Trophoblast cell (in vitro differentiated cells and primary cell): Measurements from ENCODE around the gene NFATC2.
A peak's percentile ranks its signal among the peaks of the same experiment; 100 is the strongest.

Experiments used
- DNase-seq, 2 donors: peaks; one replicate each; pipeline ENCODE4 v3.0.0-alpha.2; 2016
- H2AFZ ChIP-seq: 2 replicates; pipeline ENCODE4 v1.6.1; 2013; ENCODE audit warnings: low read length, moderate library complexity, mild to moderate bottlenecking; ENCODE audit not compliant: insufficient read depth, poor library complexity
- H2AK5ac ChIP-seq: 2 replicates; pipeline ENCODE4 v1.6.1; 2013; ENCODE audit warnings: mild to moderate bottlenecking, low read length
- H2BK120ac ChIP-seq: 2 replicates; pipeline ENCODE4 v1.6.1; 2013; ENCODE audit warnings: low read length, mild to moderate bottlenecking, moderate library complexity; ENCODE audit not compliant: insufficient read depth, poor library complexity
- H2BK12ac ChIP-seq: 2 replicates; pipeline ENCODE4 v1.6.1; 2013; ENCODE audit warnings: mild to moderate bottlenecking, low read length, moderate library complexity
- H2BK5ac ChIP-seq: 2 replicates; pipeline ENCODE4 v1.6.1; 2013; ENCODE audit warnings: low read length, low read depth, moderate library complexity, mild to moderate bottlenecking; ENCODE audit not compliant: poor library complexity
- H3K14ac ChIP-seq: 2 replicates; pipeline ENCODE4 v1.6.1; 2013; ENCODE audit warnings: mild to moderate bottlenecking, low read length
- H3K18ac ChIP-seq: 2 replicates; pipeline ENCODE4 v1.6.1; 2013; ENCODE audit warnings: mild to moderate bottlenecking, low read length
- H3K23ac ChIP-seq: 2 replicates; pipeline ENCODE4 v1.6.1; 2013; ENCODE audit warnings: low read length
- H3K27ac ChIP-seq: 2 replicates; pipeline ENCODE4 v1.5.1; 2013; ENCODE audit warnings: low read depth, mild to moderate bottlenecking, inconsistent platforms, low read length, moderate library complexity
- H3K27me3 ChIP-seq: 2 replicates; pipeline ENCODE4 v1.6.1; 2013; ENCODE audit warnings: inconsistent platforms, mild to moderate bottlenecking, low read length, moderate library complexity; ENCODE audit not compliant: insufficient read depth
- H3K36me3 ChIP-seq, 2 experiments: 1 replicate in 1 of 2; 2 replicates in 1 of 2; pipeline ENCODE4 v1.6.1; 2013; ENCODE audit warnings: low read length in 2 of 2, mild to moderate bottlenecking in 2 of 2, moderate library complexity in 1 of 2; ENCODE audit not compliant: insufficient read depth in 2 of 2, control insufficient read depth in 1 of 2
- H3K4ac ChIP-seq: 2 replicates; pipeline ENCODE4 v1.6.1; 2013; ENCODE audit warnings: low read depth, mild to moderate bottlenecking, low read length, moderate library complexity
- H3K4me1 ChIP-seq, 2 experiments: 1 replicate in 1 of 2; 2 replicates in 1 of 2; pipeline ENCODE4 v1.6.1; 2013; ENCODE audit warnings: low read length in 2 of 2, mild to moderate bottlenecking in 2 of 2, moderate library complexity in 1 of 2; ENCODE audit not compliant: insufficient read depth in 2 of 2, control insufficient read depth in 1 of 2
- H3K4me2 ChIP-seq: 2 replicates; pipeline ENCODE4 v1.6.1; 2013; ENCODE audit warnings: inconsistent platforms, mild to moderate bottlenecking, low read length, moderate library complexity
- H3K4me3 ChIP-seq: 2 replicates; pipeline ENCODE4 v1.5.1; 2013; ENCODE audit warnings: mild to moderate bottlenecking, low read depth, low read length, inconsistent platforms
- H3K79me1 ChIP-seq: one replicate; pipeline ENCODE4 v1.6.1; 2013; ENCODE audit warnings: low read length
- H3K79me2 ChIP-seq: 2 replicates; pipeline ENCODE4 v1.6.1; 2013; ENCODE audit warnings: low read length, mild to moderate bottlenecking; ENCODE audit not compliant: control insufficient read depth, insufficient read depth, poor library complexity
- H3K9ac ChIP-seq: 2 replicates; pipeline ENCODE4 v1.6.1; 2013; ENCODE audit warnings: mild to moderate bottlenecking, low read length
- H3K9me3 ChIP-seq: 2 replicates; pipeline ENCODE4 v1.6.1; 2013; ENCODE audit warnings: low read depth, mild to moderate bottlenecking, control low read depth, inconsistent platforms, low read length; ENCODE audit not compliant: insufficient read depth
- H4K12ac ChIP-seq: 2 replicates; pipeline ENCODE4 v1.6.1; 2013; ENCODE audit warnings: low read depth, mild to moderate bottlenecking, low read length, moderate library complexity
- H4K8ac ChIP-seq: 2 replicates; pipeline ENCODE4 v1.6.1; 2013; ENCODE audit warnings: low read depth, mild to moderate bottlenecking, low read length, moderate library complexity
- H4K91ac ChIP-seq: one replicate; pipeline ENCODE4 v1.6.1; 2013; ENCODE audit warnings: low read depth, mild to moderate bottlenecking, low read length, moderate library complexity
- WGBS: extraction: QIAGEN DNeasy Blood & Tissue Kit; methylation state at CpG from one replicate; pipeline ENCODE4 v1.1.7; 2013; ENCODE audit warnings: missing lambda C conversion rate; ENCODE audit not compliant: insufficient read length, insufficient coverage; ENCODE audit errors: extremely low coverage; 5-methylcytosine and 5-hydroxymethylcytosine counted together

Gene NFATC2

GRCh38 chr20:51445591-51445990, 96.9 kb downstream of the NFATC2 start:
- WGBS = no CpG with 5 or more reads among the region's 8 CpGs
- peak overlapping the region; percentile 92 for H2BK120ac ChIP-seq
- H3K27ac ChIP-seq = peak overlapping the region; percentile 90
- H2BK12ac ChIP-seq = peak overlapping the region; percentile 46
- peak overlapping the region; percentile 98 for H4K91ac ChIP-seq
- DNase-seq = no peak
- peaks cover 0 to 2% of the 10 kb centered on the region in 2 experiments for H3K36me3 ChIP-seq
- H3K23ac ChIP-seq = no peak overlapping the region
- H3K4me3 ChIP-seq = no peak overlapping the region
- peak overlapping the region; percentile 62 for H3K18ac ChIP-seq
- H3K14ac ChIP-seq = peak overlapping the region; percentile 73
- peak overlapping the region; percentile 69 for H3K4ac ChIP-seq
- no peak overlapping the region for H4K12ac ChIP-seq
- H3K9ac ChIP-seq = no peak overlapping the region
- no peaks in the 10 kb centered on the region for H3K9me3 ChIP-seq
- H2AFZ ChIP-seq = peak overlapping the region; percentile 24
- peaks cover 52% of the 10 kb centered on the region for H3K79me1 ChIP-seq
- no peaks in the 10 kb centered on the region for H3K27me3 ChIP-seq
- peak overlapping the region; percentile 72 for H4K8ac ChIP-seq
- H3K4me1 ChIP-seq = peaks cover 31 to 32% of the 10 kb centered on the region in 2 experiments
- H3K79me2 ChIP-seq = peaks cover 8% of the 10 kb centered on the region
- peak overlapping the region; percentile 95 for H2BK5ac ChIP-seq
- H3K4me2 ChIP-seq = no peak overlapping the region
- peak overlapping the region; percentile 91 for H2AK5ac ChIP-seq

GRCh38 chr20:51444922-51445438, 97.5 kb downstream of the NFATC2 start:
- peak overlapping the region; percentile 54 for H4K8ac ChIP-seq
- no peak for DNase-seq
- H3K18ac ChIP-seq = peak overlapping the region; percentile 84
- H3K36me3 ChIP-seq = peaks cover 0 to 2% of the 10 kb centered on the region in 2 experiments
- H3K79me1 ChIP-seq = peaks cover 47% of the 10 kb centered on the region
- no CpG with 5 or more reads among the region's 9 CpGs for WGBS
- no peaks in the 10 kb centered on the region for H3K27me3 ChIP-seq
- H3K23ac ChIP-seq = no peak overlapping the region
- H2AK5ac ChIP-seq = peak overlapping the region; percentile 95
- no peaks in the 10 kb centered on the region for H3K9me3 ChIP-seq
- peak overlapping the region; percentile 99 for H4K91ac ChIP-seq
- peak overlapping the region; percentile 72 for H2AFZ ChIP-seq
- H4K12ac ChIP-seq = no peak overlapping the region
- H3K4ac ChIP-seq = peak overlapping the region; percentile 66
- peak overlapping the region; percentile 97 for H2BK12ac ChIP-seq
- H2BK120ac ChIP-seq = peak overlapping the region; percentile 95
- H3K4me2 ChIP-seq = no peak overlapping the region
- H3K4me1 ChIP-seq = peaks cover 32% of the 10 kb centered on the region in 2 experiments
- H3K14ac ChIP-seq = peak overlapping the region; percentile 91
- peaks cover 8% of the 10 kb centered on the region for H3K79me2 ChIP-seq
- H3K4me3 ChIP-seq = no peak overlapping the region
- peak overlapping the region; percentile 19 for H3K27ac ChIP-seq
- peak overlapping the region; percentile 83 for H2BK5ac ChIP-seq
- no peak overlapping the region for H3K9ac ChIP-seq

GRCh38 chr20:51444467-51444866, 98.1 kb downstream of the NFATC2 start:
- no CpG with 5 or more reads among the region's 9 CpGs for WGBS
- Histone ChIP-seq H4K12ac (no peak overlapping the region), H3K9me3 (no peaks in the 10 kb centered on the region), H3K14ac (peak overlapping the region; percentile 27), H2BK5ac (peak overlapping the region; percentile 83), H2AK5ac (peak overlapping the region; percentile 44), H3K18ac (peak overlapping the region; percentile 84), H4K91ac (peak overlapping the region; percentile 99), H3K4me2 (no peak overlapping the region), H3K9ac (no peak overlapping the region), H2BK120ac (peak overlapping the region; percentile 95), H3K27ac (peak overlapping the region; percentile 19), H3K79me1 (peaks cover 48% of the 10 kb centered on the region), H3K27me3 (no peaks in the 10 kb centered on the region), H3K79me2 (peaks cover 8% of the 10 kb centered on the region), H4K8ac (peak overlapping the region; percentile 33), H3K4me3 (no peak overlapping the region), H2AFZ (peak overlapping the region; percentile 11), H3K4ac (peak overlapping the region; percentile 66), H3K23ac (no peak overlapping the region), H2BK12ac (peak overlapping the region; percentile 97), H3K4me1 (peaks cover 31 to 32% of the 10 kb centered on the region in 2 experiments), H3K36me3 (peaks cover 0 to 2% of the 10 kb centered on the region in 2 experiments)
- no peak for DNase-seq

GRCh38 chr20:51442602-51443001, 99.9 kb downstream of the NFATC2 start:
- Histone ChIP-seq H3K27me3 (no peaks in the 10 kb centered on the region), H2AFZ (no peak overlapping the region), H3K18ac (peak overlapping the region; percentile 37), H4K12ac (no peak overlapping the region), H3K4ac (peak overlapping the region; percentile 0), H3K79me1 (peaks cover 48% of the 10 kb centered on the region), H2BK120ac (peak overlapping the region; percentile 91), H3K9me3 (no peaks in the 10 kb centered on the region), H3K79me2 (peaks cover 8% of the 10 kb centered on the region), H2BK12ac (peak overlapping the region; percentile 88), H3K36me3 (peaks cover 2 to 5% of the 10 kb centered on the region in 2 experiments), H2BK5ac (no peak overlapping the region), H2AK5ac (peak overlapping the region; percentile 71), H3K23ac (no peak overlapping the region), H3K4me2 (no peak overlapping the region), H3K4me1 (peaks cover 24 to 26% of the 10 kb centered on the region in 2 experiments), H4K91ac (peak overlapping the region; percentile 89), H3K4me3 (no peak overlapping the region), H3K27ac (no peak overlapping the region), H4K8ac (peak overlapping the region; percentile 29), H3K14ac (peak overlapping the region; percentile 0), H3K9ac (no peak overlapping the region)
- no peak for DNase-seq
- WGBS = no CpG with 5 or more reads among the region's 6 CpGs
